Erythroblast (primary cell): ENCODE results near the gene DDX53.

Source experiments
- DNase-seq, 2 experiments: peaks; one replicate each; lab custom pipeline; 2025; lab: John Stamatoyannopoulos, UW
- GATA1 ChIP-seq: IDR thresholded peaks from 2 replicates; pipeline ENCODE4 v1.6.1; 2011; ENCODE audit warnings: low read depth, mild to moderate bottlenecking, control low read depth, low read length, moderate library complexity
- POLR2A ChIP-seq: IDR thresholded peaks from 2 replicates; pipeline ENCODE4 v1.6.1; 2011; ENCODE audit warnings: mild to moderate bottlenecking, low read length

The DDX53 gene

GRCh38 chrX:23008431-23009099, 8.8 kb downstream of the DDX53 start:
- no peak for TF ChIP-seq POLR2A
- peak; percentile 2 to 14 for DNase-seq

- DNase-seq, result no peak
- TF ChIP-seq GATA1 (no peak), POLR2A (no peak)
These were observed 12.4 kb downstream of the DDX53 start for GRCh38 chrX:23012162-23012561.

GRCh38 chrX:23012636-23013035, 12.9 kb downstream of the DDX53 start:
- no peak for DNase-seq
- TF ChIP-seq GATA1, result no peak
- TF ChIP-seq POLR2A, result no peak

DNA sequence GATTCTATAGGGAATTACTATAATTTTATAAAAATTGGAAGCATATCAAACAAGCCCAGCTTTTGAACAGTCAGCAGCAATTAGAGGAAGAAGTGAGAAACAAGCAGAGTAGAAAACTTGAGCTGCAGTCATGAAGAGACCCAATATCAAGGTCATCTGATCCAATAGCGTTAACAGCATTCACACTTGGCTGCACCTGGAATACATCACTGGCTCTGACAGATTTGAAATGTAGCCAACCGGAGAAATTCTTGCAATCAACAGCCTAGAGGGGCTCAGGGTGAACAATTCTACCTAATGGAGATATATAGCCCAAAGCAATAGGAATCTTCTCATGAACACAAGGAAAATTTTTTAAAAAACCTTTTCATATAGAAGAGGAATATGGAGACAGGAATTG, 13.6 kb downstream of the DDX53 start:
- TF ChIP-seq POLR2A, result no peak
- TF ChIP-seq GATA1, result no peak
- DNase-seq, result no peak

DNA sequence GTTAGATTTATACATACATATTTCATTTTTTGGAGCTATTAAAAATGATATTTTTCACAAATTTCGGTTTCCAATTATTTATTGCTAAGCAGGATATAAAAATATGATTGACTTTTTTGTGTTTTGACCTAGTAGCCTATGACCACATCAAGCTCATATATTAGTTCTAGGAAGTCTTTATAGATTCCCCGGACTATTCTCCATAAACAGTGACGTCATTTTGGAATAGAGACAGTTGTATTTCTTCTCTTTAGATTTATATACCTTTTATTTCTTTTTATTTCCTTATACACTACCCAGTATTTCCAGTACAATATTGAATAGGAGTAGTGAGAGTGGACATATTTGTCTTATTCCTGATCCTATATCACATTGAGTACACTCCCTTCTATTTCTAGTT, 31.8 kb downstream of the DDX53 start:
- no peak for TF ChIP-seq POLR2A
- TF ChIP-seq GATA1, result no peak
- DNase-seq, result no peak

GRCh38 chrX:23035493-23035892, 35.7 kb downstream of the DDX53 start:
- TF ChIP-seq GATA1 (no peak), POLR2A (no peak)
- no peak for DNase-seq

GRCh38 chrX:23046443-23046842, 46.7 kb downstream of the DDX53 start:
- TF ChIP-seq POLR2A, result no peak
- no peak for TF ChIP-seq GATA1
- DNase-seq, result no peak

DNA sequence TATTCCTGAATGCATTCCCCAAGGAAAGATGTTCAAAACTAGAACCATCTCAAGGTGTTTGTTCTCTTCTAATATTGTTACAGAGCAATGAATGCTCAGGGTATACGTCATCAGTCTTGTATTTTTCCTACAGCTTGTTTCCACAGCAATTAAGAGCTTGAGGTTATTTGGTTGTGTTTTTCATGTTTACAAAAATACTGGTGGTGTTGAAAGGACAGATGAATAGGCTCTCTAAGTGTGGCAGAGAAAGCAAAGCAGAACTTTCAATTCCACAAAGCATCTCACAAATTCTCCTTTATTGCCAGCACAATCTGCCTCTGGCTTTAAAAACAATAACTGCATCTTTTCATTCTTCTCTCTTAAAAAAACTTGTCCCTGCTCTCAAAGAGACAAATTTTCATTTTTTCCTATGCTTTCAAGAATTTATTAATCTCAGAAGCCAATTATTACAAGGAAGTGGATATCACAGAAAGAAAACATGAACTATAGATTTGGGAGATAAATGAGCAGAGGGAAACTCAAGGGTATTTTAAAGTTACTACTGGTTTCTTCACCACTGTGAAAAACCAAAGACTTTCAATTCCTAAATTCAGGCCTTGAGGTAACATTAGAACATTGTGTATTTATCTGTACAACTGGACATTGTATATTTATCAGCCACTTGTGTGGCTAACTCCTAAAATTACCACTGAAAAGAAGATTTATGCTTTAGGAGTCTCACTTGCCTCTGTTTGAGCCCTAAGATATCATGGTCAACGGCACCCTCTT, 49.2 kb downstream of the DDX53 start:
- no peak for DNase-seq
- no peak for TF ChIP-seq POLR2A
- TF ChIP-seq GATA1, result no peak

DNA sequence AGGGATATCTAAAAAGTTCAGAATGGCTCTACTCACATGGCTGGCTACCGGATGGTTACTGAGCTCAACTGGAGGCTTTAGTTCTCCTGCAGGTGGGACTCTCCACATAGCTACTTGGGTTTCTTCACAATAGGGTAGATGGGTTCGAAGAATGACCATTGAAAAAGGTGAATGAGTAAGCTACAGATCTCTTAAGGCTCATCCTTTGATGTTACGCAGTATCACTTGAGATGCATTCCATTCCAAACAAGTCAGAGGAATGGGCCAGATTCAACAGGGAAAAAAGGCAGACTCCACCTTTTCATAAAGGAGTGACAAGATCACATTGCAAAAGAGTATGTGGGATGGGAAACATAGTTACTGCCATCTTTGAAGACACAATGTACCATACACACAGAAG, 52.6 kb downstream of the DDX53 start:
- no peak for DNase-seq
- TF ChIP-seq GATA1 (no peak), POLR2A (no peak)
